WTC11 (cell line): ENCODE data around the gene EVA1C. TPM values are rescaled to one million over a fixed set of nuclear protein-coding genes. Genes with fewer than 3 reads are reported as not detected.
A peak's percentile ranks its signal among the peaks of the same experiment; 100 is the strongest.

Experiments used
- ATAC-seq: fragments of 200-7000 bp; cut with Tn5 transposase; 2 replicates; pipeline ENCODE4 v1.10.0; 2021; ENCODE audit warnings: mild to moderate bottlenecking, moderate library complexity
- CTCF ChIA-PET: fragments of 300-600 bp; sonication (Branson Sonifier 250); formaldehyde crosslinking; loops from one replicate; lab custom pipeline; 2021; ENCODE audit warnings: antibody characterized with exemption; lab: Charles Lee
- POLR2A ChIA-PET: fragments of 350-600 bp; sonication (Branson Sonifier 250); formaldehyde crosslinking; loops from one replicate; lab custom pipeline; 2021; ENCODE audit warnings: antibody characterized with exemption; lab: Charles Lee
- DNase-seq: peaks from one replicate; pipeline ENCODE4 v3.0.0; 2021; ENCODE audit warnings: low spot score
- H3K27ac Mint-ChIP-seq: 2 replicates; pipeline ENCODE4 v1.8.0; 2021; ENCODE audit warnings: mixed read lengths
- H3K27me3 Mint-ChIP-seq: 2 replicates; pipeline ENCODE4 v1.8.0; 2021; ENCODE audit warnings: low read depth, mild to moderate bottlenecking, moderate library complexity, mixed read lengths
- H3K36me3 Mint-ChIP-seq: 2 replicates; pipeline ENCODE4 v1.8.0; 2021; ENCODE audit warnings: mixed read lengths
- H3K4me1 Mint-ChIP-seq: 2 replicates; pipeline ENCODE4 v1.8.0; 2022; ENCODE audit warnings: mixed read lengths
- H3K4me3 Mint-ChIP-seq: 2 replicates; pipeline ENCODE4 v1.8.0; 2021; ENCODE audit warnings: mild to moderate bottlenecking, moderate library complexity, mixed read lengths
- H3K9me3 Mint-ChIP-seq: 2 replicates; pipeline ENCODE4 v1.8.0; 2021; ENCODE audit warnings: mixed read lengths
- CREB1 ChIP-seq: sonication (generic); formaldehyde crosslinking; IDR thresholded peaks from 2 replicates; pipeline ENCODE4 v1.8.0; 2023; ENCODE audit warnings: mild to moderate bottlenecking, missing genetic modification reagents
- CREM ChIP-seq: sonication (generic); formaldehyde crosslinking; IDR thresholded peaks from 2 replicates; pipeline ENCODE4 v1.8.1; 2022; ENCODE audit warnings: mild to moderate bottlenecking, missing genetic modification reagents, moderate library complexity
- E2F4 ChIP-seq: sonication (generic); formaldehyde crosslinking; IDR thresholded peaks from 2 replicates; pipeline ENCODE4 v1.8.1; 2022; ENCODE audit warnings: low read depth, mild to moderate bottlenecking, moderate library complexity, missing genetic modification reagents, borderline replicate concordance
- ETV6 ChIP-seq: sonication (generic); formaldehyde crosslinking; IDR thresholded peaks from 2 replicates; pipeline ENCODE4 v1.8.1; 2022; ENCODE audit warnings: mild to moderate bottlenecking, missing genetic modification reagents
- FOXJ3 ChIP-seq: sonication (generic); formaldehyde crosslinking; IDR thresholded peaks from 2 replicates; pipeline ENCODE4 v1.9.0; 2021; ENCODE audit warnings: missing genetic modification reagents, mild to moderate bottlenecking, borderline replicate concordance
- HMGA2 ChIP-seq: fragments of 250-450 bp; sonication (Bioruptor Pico); IDR thresholded peaks from 2 replicates; pipeline ENCODE4 v1.4.0; 2021; ENCODE audit warnings: mild to moderate bottlenecking, moderate library complexity
- MYBL2 ChIP-seq: sonication (generic); formaldehyde crosslinking; IDR thresholded peaks from 2 replicates; pipeline ENCODE4 v1.8.1; 2023; ENCODE audit warnings: mild to moderate bottlenecking, moderate library complexity, missing genetic modification reagents
- NR1H2 ChIP-seq: sonication (generic); formaldehyde crosslinking; IDR thresholded peaks from 2 replicates; pipeline ENCODE4 v1.9.0; 2021; ENCODE audit warnings: mild to moderate bottlenecking, moderate library complexity, missing genetic modification reagents
- NR3C1 ChIP-seq: sonication (generic); formaldehyde crosslinking; conservative IDR thresholded peaks from 2 replicates; pipeline ENCODE4 v1.8.1; 2023; ENCODE audit warnings: low read depth, mild to moderate bottlenecking, missing genetic modification reagents
- OVOL2 ChIP-seq: fragments of 250-450 bp; sonication (Bioruptor Pico); IDR thresholded peaks from 2 replicates; pipeline ENCODE4 v1.9.0; 2021; ENCODE audit warnings: mild to moderate bottlenecking, borderline replicate concordance
- RORB ChIP-seq: fragments of 250-450 bp; sonication (Bioruptor Pico); IDR thresholded peaks from 2 replicates; pipeline ENCODE4 v1.9.0; 2021; ENCODE audit warnings: mild to moderate bottlenecking
- SMAD4 ChIP-seq: sonication (generic); formaldehyde crosslinking; IDR thresholded peaks from 2 replicates; pipeline ENCODE4 v1.8.0; 2022; ENCODE audit warnings: mild to moderate bottlenecking, missing genetic modification reagents
- TEAD4 ChIP-seq: sonication (generic); formaldehyde crosslinking; IDR thresholded peaks from 2 replicates; pipeline ENCODE4 v1.8.0; 2022; ENCODE audit warnings: mild to moderate bottlenecking, missing genetic modification reagents
- ZNF121 ChIP-seq: sonication (generic); formaldehyde crosslinking; IDR thresholded peaks from 2 replicates; pipeline ENCODE4 v1.8.0; 2023; ENCODE audit warnings: missing genetic modification reagents
- ZNF138 ChIP-seq: sonication (generic); formaldehyde crosslinking; conservative IDR thresholded peaks from 2 replicates; pipeline ENCODE4 v1.8.1; 2022; ENCODE audit warnings: mild to moderate bottlenecking, moderate library complexity, missing genetic modification reagents
- ZNF219 ChIP-seq: sonication (generic); formaldehyde crosslinking; IDR thresholded peaks from 2 replicates; pipeline ENCODE4 v1.8.0; 2023; ENCODE audit warnings: missing genetic modification reagents, mild to moderate bottlenecking, borderline replicate concordance
- ZNF396 ChIP-seq: fragments of 250-450 bp; sonication (Bioruptor Pico); IDR thresholded peaks from 2 replicates; pipeline ENCODE4 v1.8.0; 2021; ENCODE audit warnings: mild to moderate bottlenecking, moderate library complexity, borderline replicate concordance
- ZSCAN18 ChIP-seq: fragments of 250-450 bp; sonication (Bioruptor Pico); IDR thresholded peaks from 2 replicates; pipeline ENCODE4 v2.1.2; 2022; ENCODE audit warnings: mild to moderate bottlenecking, moderate library complexity
- total RNA-seq: library from RNA; stranded (reverse); gene quantifications from 3 replicates; pipeline ENCODE4 v1.2.3, GENCODE V29; 2021
- TF ChIP-seq, protein P1 (sequence below): sonication (generic); formaldehyde crosslinking; IDR thresholded peaks from 2 replicates; pipeline ENCODE4 v1.8.1; 2023; ENCODE audit warnings: mild to moderate bottlenecking, missing genetic modification reagents, moderate library complexity
- TF ChIP-seq, protein P2 (sequence below): fragments of 250-450 bp; sonication (Bioruptor Pico); IDR thresholded peaks from 2 replicates; pipeline ENCODE4 v1.9.0; 2021; ENCODE audit warnings: mild to moderate bottlenecking
- TF ChIP-seq, protein P3 (sequence below): sonication (generic); formaldehyde crosslinking; IDR thresholded peaks from 2 replicates; pipeline ENCODE4 v1.8.0; 2022; ENCODE audit warnings: missing genetic modification reagents

Gene EVA1C
- total RNA-seq, 1 experiment from 2014 or later: 3.1 TPM

DNA sequence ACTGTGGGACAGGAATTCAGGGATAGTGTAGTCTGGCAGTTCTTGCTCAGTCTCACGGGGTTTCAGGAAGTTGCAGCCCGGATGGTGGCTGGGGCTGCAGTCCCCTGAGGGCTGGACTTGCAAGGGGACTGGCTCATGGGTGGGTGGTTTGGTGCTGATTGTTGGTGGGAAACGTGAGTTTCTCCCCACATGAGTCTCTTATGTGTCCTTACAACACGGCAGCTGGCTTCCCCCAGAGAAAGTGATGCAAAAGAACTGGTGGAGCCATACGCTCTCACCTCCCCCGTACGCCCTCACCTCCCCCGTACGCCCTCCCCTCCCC, 64.9 kb downstream of the EVA1C start:
- ATAC-seq: no peak
- Mint-ChIP-seq H3K4me3 (no peak overlapping the region), H3K27ac (no peak overlapping the region; the same call in 1 of the 2 replicates), H3K36me3 (no peaks in the 10 kb centered on the region)
- DNase-seq: no peak
- no peak for TF ChIP-seq ETV6 (CRISPR knock-in tag)
- TF ChIP-seq RORB (CRISPR knock-in tag): no peak
- TF ChIP-seq, all 79 proteins: peak for 0
- Mint-ChIP-seq H3K9me3 (no peaks in the 10 kb centered on the region), H3K4me1 (peaks cover 15% of the 10 kb centered on the region), H3K27me3 (no peaks in the 10 kb centered on the region)
- ChIA-PET POLR2A (no interaction called here), CTCF (interaction anchor here (0.6 kb wide), 1 partner anchor 90 kb away, joined by 3 read pairs; no protein-coding TSS in a partner anchor)

DNA sequence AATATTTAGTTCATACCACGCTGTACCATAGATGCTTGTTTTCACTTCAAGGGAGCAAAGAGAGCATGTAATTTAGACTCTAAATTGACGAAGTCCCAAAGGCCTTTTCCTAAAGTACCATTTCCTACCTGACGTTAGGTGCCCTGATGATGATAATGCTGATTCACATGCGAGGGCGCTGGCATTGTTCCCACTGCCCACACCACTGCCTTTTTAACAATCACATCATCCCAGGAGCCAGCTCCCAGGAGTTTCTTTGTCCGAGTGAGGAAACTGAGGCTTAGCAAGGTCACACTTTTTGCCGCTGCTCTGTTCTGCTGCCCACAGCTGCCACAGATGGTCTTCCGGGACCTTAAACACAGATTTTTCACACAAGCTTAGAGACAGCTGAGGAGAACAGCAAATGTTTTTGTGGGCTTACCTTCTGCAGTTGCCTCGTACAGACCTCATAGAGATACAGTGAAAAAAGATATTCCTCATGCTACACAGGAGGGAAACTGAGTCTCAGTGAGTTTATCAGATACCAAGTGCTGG, 69.4 kb downstream of the EVA1C start:
- Mint-ChIP-seq H3K36me3 (no peaks in the 10 kb centered on the region), H3K27ac (no peak overlapping the region), H3K4me3 (no peak overlapping the region), H3K4me1 (peaks cover 22% of the 10 kb centered on the region), H3K27me3 (no peaks in the 10 kb centered on the region), H3K9me3 (no peaks in the 10 kb centered on the region)
- no peak for TF ChIP-seq MYBL2
- TF ChIP-seq, protein P1, sequence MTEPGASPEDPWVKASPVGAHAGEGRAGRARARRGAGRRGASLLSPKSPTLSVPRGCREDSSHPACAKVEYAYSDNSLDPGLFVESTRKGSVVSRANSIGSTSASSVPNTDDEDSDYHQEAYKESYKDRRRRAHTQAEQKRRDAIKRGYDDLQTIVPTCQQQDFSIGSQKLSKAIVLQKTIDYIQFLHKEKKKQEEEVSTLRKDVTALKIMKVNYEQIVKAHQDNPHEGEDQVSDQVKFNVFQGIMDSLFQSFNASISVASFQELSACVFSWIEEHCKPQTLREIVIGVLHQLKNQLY (CRISPR knock-in tag): no peak
- no peak for TF ChIP-seq ZNF219 (CRISPR knock-in tag)
- no peak for TF ChIP-seq TEAD4 (CRISPR knock-in tag)
- TF ChIP-seq ZNF138: no peak
- TF ChIP-seq ZNF121 (CRISPR knock-in tag): no peak
- no peak for TF ChIP-seq NR1H2 (CRISPR knock-in tag)
- no peak for TF ChIP-seq ZNF396
- no peak for TF ChIP-seq HMGA2 (CRISPR knock-in tag)
- TF ChIP-seq CREB1 (CRISPR knock-in tag): no peak
- no peak for TF ChIP-seq OVOL2
- TF ChIP-seq FOXJ3 (CRISPR knock-in tag): no peak
- no peak for TF ChIP-seq SMAD4 (CRISPR knock-in tag)
- no peak for TF ChIP-seq ZSCAN18 (CRISPR knock-in tag)
- no peak for TF ChIP-seq NR3C1 (CRISPR knock-in tag)
- TF ChIP-seq E2F4 (CRISPR knock-in tag): no peak
- no peak for ATAC-seq
- CTCF ChIA-PET: interaction anchor here (0.6 to 1.2 kb wide), 4 partner anchors 49 to 174 kb away, joined by 3 to 5 read pairs (median 4); no protein-coding TSS in a partner anchor
- no peak for DNase-seq
- POLR2A ChIA-PET: no interaction called here

DNA sequence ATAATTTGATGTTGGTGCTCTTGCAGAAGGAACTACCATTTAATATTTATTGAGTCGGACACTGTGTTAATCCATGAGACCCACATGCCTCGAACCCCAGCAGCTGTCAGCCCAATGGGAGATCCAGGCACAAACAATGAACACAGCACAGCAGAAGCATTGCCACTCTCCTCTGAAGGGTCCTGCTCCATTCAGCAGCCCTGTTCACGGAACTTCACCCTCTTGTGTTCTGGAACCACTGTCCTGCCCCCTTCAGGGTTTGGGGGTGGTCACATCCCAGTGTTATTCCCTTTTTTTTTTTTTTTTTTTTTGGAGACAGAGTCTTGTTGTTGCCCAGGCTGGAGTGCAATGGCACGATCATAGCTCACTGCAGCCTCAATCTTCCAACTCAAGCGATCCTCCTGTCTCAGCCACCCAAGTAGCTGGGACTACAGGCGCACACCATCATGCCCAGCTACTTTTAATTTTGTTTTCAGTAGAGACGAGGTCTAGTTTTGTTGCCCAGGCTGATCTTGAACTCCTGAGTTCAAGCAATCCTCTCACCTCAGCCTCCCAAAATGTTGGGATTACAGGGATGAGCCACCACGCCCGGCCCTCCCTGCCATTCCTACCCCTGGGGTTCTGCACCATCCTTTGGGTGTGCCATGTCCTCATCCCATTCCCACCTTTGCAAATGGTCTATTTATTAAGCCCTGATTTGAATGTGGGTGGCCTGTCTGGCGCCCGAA, 70.2 kb downstream of the EVA1C start:
- POLR2A ChIA-PET: no interaction called here
- H3K4me3 Mint-ChIP-seq: no peak overlapping the region
- CTCF ChIA-PET: interaction anchor here (0.6 to 1.2 kb wide), 5 partner anchors 79 to 175 kb away, joined by 3 to 5 read pairs (median 3); no protein-coding TSS in a partner anchor
- peak; percentile 65 for ATAC-seq
- H3K4me1 Mint-ChIP-seq: peaks cover 17% of the 10 kb centered on the region
- no peak for DNase-seq
- H3K9me3 Mint-ChIP-seq: no peaks in the 10 kb centered on the region
- no peak overlapping the region for H3K27ac Mint-ChIP-seq
- no peaks in the 10 kb centered on the region for H3K36me3 Mint-ChIP-seq
- H3K27me3 Mint-ChIP-seq: no peaks in the 10 kb centered on the region
- TF ChIP-seq, protein P2, sequence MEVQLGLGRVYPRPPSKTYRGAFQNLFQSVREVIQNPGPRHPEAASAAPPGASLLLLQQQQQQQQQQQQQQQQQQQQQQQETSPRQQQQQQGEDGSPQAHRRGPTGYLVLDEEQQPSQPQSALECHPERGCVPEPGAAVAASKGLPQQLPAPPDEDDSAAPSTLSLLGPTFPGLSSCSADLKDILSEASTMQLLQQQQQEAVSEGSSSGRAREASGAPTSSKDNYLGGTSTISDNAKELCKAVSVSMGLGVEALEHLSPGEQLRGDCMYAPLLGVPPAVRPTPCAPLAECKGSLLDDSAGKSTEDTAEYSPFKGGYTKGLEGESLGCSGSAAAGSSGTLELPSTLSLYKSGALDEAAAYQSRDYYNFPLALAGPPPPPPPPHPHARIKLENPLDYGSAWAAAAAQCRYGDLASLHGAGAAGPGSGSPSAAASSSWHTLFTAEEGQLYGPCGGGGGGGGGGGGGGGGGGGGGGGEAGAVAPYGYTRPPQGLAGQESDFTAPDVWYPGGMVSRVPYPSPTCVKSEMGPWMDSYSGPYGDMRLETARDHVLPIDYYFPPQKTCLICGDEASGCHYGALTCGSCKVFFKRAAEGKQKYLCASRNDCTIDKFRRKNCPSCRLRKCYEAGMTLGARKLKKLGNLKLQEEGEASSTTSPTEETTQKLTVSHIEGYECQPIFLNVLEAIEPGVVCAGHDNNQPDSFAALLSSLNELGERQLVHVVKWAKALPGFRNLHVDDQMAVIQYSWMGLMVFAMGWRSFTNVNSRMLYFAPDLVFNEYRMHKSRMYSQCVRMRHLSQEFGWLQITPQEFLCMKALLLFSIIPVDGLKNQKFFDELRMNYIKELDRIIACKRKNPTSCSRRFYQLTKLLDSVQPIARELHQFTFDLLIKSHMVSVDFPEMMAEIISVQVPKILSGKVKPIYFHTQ (CRISPR knock-in tag): no peak
- TF ChIP-seq ZNF396: no peak
- TF ChIP-seq ETV6 (CRISPR knock-in tag): no peak
- TF ChIP-seq, protein P3, sequence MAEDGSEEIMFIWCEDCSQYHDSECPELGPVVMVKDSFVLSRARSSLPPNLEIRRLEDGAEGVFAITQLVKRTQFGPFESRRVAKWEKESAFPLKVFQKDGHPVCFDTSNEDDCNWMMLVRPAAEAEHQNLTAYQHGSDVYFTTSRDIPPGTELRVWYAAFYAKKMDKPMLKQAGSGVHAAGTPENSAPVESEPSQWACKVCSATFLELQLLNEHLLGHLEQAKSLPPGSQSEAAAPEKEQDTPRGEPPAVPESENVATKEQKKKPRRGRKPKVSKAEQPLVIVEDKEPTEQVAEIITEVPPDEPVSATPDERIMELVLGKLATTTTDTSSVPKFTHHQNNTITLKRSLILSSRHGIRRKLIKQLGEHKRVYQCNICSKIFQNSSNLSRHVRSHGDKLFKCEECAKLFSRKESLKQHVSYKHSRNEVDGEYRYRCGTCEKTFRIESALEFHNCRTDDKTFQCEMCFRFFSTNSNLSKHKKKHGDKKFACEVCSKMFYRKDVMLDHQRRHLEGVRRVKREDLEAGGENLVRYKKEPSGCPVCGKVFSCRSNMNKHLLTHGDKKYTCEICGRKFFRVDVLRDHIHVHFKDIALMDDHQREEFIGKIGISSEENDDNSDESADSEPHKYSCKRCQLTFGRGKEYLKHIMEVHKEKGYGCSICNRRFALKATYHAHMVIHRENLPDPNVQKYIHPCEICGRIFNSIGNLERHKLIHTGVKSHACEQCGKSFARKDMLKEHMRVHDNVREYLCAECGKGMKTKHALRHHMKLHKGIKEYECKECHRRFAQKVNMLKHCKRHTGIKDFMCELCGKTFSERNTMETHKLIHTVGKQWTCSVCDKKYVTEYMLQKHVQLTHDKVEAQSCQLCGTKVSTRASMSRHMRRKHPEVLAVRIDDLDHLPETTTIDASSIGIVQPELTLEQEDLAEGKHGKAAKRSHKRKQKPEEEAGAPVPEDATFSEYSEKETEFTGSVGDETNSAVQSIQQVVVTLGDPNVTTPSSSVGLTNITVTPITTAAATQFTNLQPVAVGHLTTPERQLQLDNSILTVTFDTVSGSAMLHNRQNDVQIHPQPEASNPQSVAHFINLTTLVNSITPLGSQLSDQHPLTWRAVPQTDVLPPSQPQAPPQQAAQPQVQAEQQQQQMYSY (CRISPR knock-in tag): no peak
- no peak for TF ChIP-seq CREM
